Superior temporal gyrus (tissue), 1 donor: ENCODE data around the gene IL12B.
"Not testable (repeated sequence)": the region's sequence is repeated elsewhere in the genome, so short reads cannot be mapped to it uniquely, and the experiment has no call there.

Experiments used
- DNase-seq: peaks from one replicate; pipeline ENCODE4 v3.0.0-alpha.2; 2016; ENCODE audit errors: extremely low spot score

Gene IL12B

GRCh38 chr5:159332800-159333544, 2.7 kb upstream of the IL12B start:
- no peak for DNase-seq

- DNase-seq: no peak
These were observed 1.0 kb upstream of the IL12B start for GRCh38 chr5:159331093-159331973.

GRCh38 chr5:159324986-159325385, 5.3 kb downstream of the IL12B start:
- no peak for DNase-seq

GRCh38 chr5:159324102-159324755, 6.1 kb downstream of the IL12B start:
- no peak for DNase-seq

GRCh38 chr5:159322180-159322579, 8.1 kb downstream of the IL12B start:
- DNase-seq: no peak

GRCh38 chr5:159319832-159320231, 10.5 kb downstream of the IL12B start:
- DNase-seq: no peak

- DNase-seq: peak; percentile 17
These were observed 10.9 kb downstream of the IL12B start for GRCh38 chr5:159319363-159319762.

- DNase-seq: no peak
These were observed 11.8 kb downstream of the IL12B start for GRCh38 chr5:159318448-159318847.

GRCh38 chr5:159317849-159318248, 12.4 kb downstream of the IL12B start:
- DNase-seq: no peak

- DNase-seq: peak; percentile 26
These were observed 13.5 kb downstream of the IL12B start for GRCh38 chr5:159316519-159317383.

GRCh38 chr5:159313197-159313596, 17.1 kb downstream of the IL12B start:
- no peak for DNase-seq

- DNase-seq: no peak
These were observed 19.2 kb downstream of the IL12B start for GRCh38 chr5:159311063-159311462.

GRCh38 chr5:159310511-159310910, 19.8 kb downstream of the IL12B start:
- DNase-seq: no peak

- DNase-seq: no peak
These were observed 20.4 kb downstream of the IL12B start for GRCh38 chr5:159309689-159310433.

- no peak for DNase-seq
These were observed 25.2 kb downstream of the IL12B start for GRCh38 chr5:159304961-159305595.

- DNase-seq: no peak
These were observed 27.0 kb downstream of the IL12B start for GRCh38 chr5:159303286-159303685.

GRCh38 chr5:159301929-159302860, 28.1 kb downstream of the IL12B start:
- not testable (repeated sequence) for DNase-seq

GRCh38 chr5:159301466-159301865, 28.8 kb downstream of the IL12B start:
- DNase-seq: no peak

GRCh38 chr5:159297300-159297699, 33.0 kb downstream of the IL12B start:
- DNase-seq: not testable (repeated sequence)
